ENCODE measurements around the gene DEFB131B. TPM values are rescaled to one million over a fixed set of nuclear protein-coding genes. Genes with fewer than 3 reads are reported as not detected.
"Not testable (repeated sequence)": the region's sequence is repeated elsewhere in the genome, so short reads cannot be mapped to it uniquely, and the experiment has no call there.

DEFB131B gene
- total RNA-seq = not detected

GRCh38 chr11:71878059-71878458 is at the start of gene DEFB131B:
Gene DEFB131B (plus strand): TSS chr11:71878453. CDS start chr11:71878453, 0 bp downstream.
- not testable (repeated sequence) for ATAC-seq (ENCODE audit: insufficient number of reproducible peaks, low FRiP score, low read depth); H3K36me3 ChIP-seq; H3K27ac ChIP-seq

GRCh38 chr11:71829247-71829646 is 49.0 kb upstream of the DEFB131B start:
- not testable (repeated sequence) for H3K27ac ChIP-seq; H3K4me1 ChIP-seq (ENCODE audit: control insufficient read depth in 1 of 2, low read depth in 2 of 2); ATAC-seq (ENCODE audit: insufficient number of reproducible peaks, low FRiP score, low read depth); H3K4me3 ChIP-seq; H3K27me3 ChIP-seq (replicated peaks; ENCODE audit: insufficient read depth); DNase-seq (ENCODE audit: low spot score); H3K9me3 ChIP-seq; H3K36me3 ChIP-seq

More at GRCh38 chr11:71878059-71878458, at the start of gene DEFB131B:
- H3K9me3 ChIP-seq; DNase-seq (ENCODE audit: low spot score); H3K27me3 ChIP-seq (replicated peaks; ENCODE audit: insufficient read depth); H3K4me3 ChIP-seq; H3K4me1 ChIP-seq (ENCODE audit: control insufficient read depth in 1 of 2, low read depth in 2 of 2): not testable (repeated sequence)

GRCh38 chr11:71829686-71830085 is 48.6 kb upstream of the DEFB131B start:
- H3K9me3 ChIP-seq; H3K27me3 ChIP-seq (replicated peaks; ENCODE audit: insufficient read depth); DNase-seq (ENCODE audit: low spot score); ATAC-seq (ENCODE audit: insufficient number of reproducible peaks, low FRiP score, low read depth); H3K4me1 ChIP-seq (ENCODE audit: control insufficient read depth in 1 of 2, low read depth in 2 of 2); H3K4me3 ChIP-seq; H3K36me3 ChIP-seq; H3K27ac ChIP-seq: not testable (repeated sequence)

- not testable (repeated sequence) for DNase-seq (ENCODE audit: low spot score); H3K27me3 ChIP-seq (replicated peaks; ENCODE audit: insufficient read depth); H3K27ac ChIP-seq; H3K4me1 ChIP-seq (ENCODE audit: control insufficient read depth in 1 of 2, low read depth in 2 of 2); H3K4me3 ChIP-seq; H3K9me3 ChIP-seq; H3K36me3 ChIP-seq; ATAC-seq (ENCODE audit: insufficient number of reproducible peaks, low FRiP score, low read depth)
Measured at GRCh38 chr11:71832811-71833210, 45.4 kb upstream of the DEFB131B start, which contains the start of gene DEFB108B. Gene DEFB108B (plus strand): TSS chr11:71833200. CDS start chr11:71833200, 0 bp downstream.

- not testable (repeated sequence) for DNase-seq (ENCODE audit: low spot score); H3K4me3 ChIP-seq; H3K9me3 ChIP-seq; ATAC-seq (ENCODE audit: insufficient number of reproducible peaks, low FRiP score, low read depth); H3K27ac ChIP-seq; H3K27me3 ChIP-seq (replicated peaks; ENCODE audit: insufficient read depth); H3K36me3 ChIP-seq; H3K4me1 ChIP-seq (ENCODE audit: control insufficient read depth in 1 of 2, low read depth in 2 of 2)
Measured at GRCh38 chr11:71842720-71843119, 35.5 kb upstream of the DEFB131B start.

GRCh38 chr11:71843355-71843754 is 34.9 kb upstream of the DEFB131B start:
- not testable (repeated sequence) for ATAC-seq (ENCODE audit: insufficient number of reproducible peaks, low FRiP score, low read depth); H3K4me1 ChIP-seq (ENCODE audit: control insufficient read depth in 1 of 2, low read depth in 2 of 2); H3K9me3 ChIP-seq; DNase-seq (ENCODE audit: low spot score); H3K36me3 ChIP-seq; H3K27me3 ChIP-seq (replicated peaks; ENCODE audit: insufficient read depth); H3K27ac ChIP-seq; H3K4me3 ChIP-seq

GRCh38 chr11:71843858-71844257 is 34.4 kb upstream of the DEFB131B start:
- H3K27me3 ChIP-seq (replicated peaks; ENCODE audit: insufficient read depth) = no peaks in the 10 kb centered on the region
- H3K36me3 ChIP-seq = no peaks in the 10 kb centered on the region
- H3K4me3 ChIP-seq = no peak overlapping the region
- DNase-seq (ENCODE audit: low spot score) = no peak
- no peaks in the 10 kb centered on the region for H3K9me3 ChIP-seq
- H3K4me1 ChIP-seq (ENCODE audit: control insufficient read depth in 1 of 2, low read depth in 2 of 2) = no peaks in the 10 kb centered on the region
- no peak for ATAC-seq (ENCODE audit: insufficient number of reproducible peaks, low FRiP score, low read depth)
- no peak overlapping the region for H3K27ac ChIP-seq
- no peak for TF ChIP-seq CTCF (IDR thresholded peaks at IDR 0.05)

GRCh38 chr11:71853895-71854294 is 24.4 kb upstream of the DEFB131B start:
- DNase-seq (ENCODE audit: low spot score); ATAC-seq (ENCODE audit: insufficient number of reproducible peaks, low FRiP score, low read depth); H3K4me1 ChIP-seq (ENCODE audit: control insufficient read depth in 1 of 2, low read depth in 2 of 2); H3K9me3 ChIP-seq; H3K4me3 ChIP-seq; H3K27me3 ChIP-seq (replicated peaks; ENCODE audit: insufficient read depth); H3K27ac ChIP-seq; H3K36me3 ChIP-seq: not testable (repeated sequence)

GRCh38 chr11:71855880-71856279 is 22.4 kb upstream of the DEFB131B start:
- H3K36me3 ChIP-seq; DNase-seq (ENCODE audit: low spot score); H3K4me1 ChIP-seq (ENCODE audit: control insufficient read depth in 1 of 2, low read depth in 2 of 2); H3K9me3 ChIP-seq; H3K27ac ChIP-seq; ATAC-seq (ENCODE audit: insufficient number of reproducible peaks, low FRiP score, low read depth); H3K4me3 ChIP-seq; H3K27me3 ChIP-seq (replicated peaks; ENCODE audit: insufficient read depth): not testable (repeated sequence)

- H3K27me3 ChIP-seq (replicated peaks; ENCODE audit: insufficient read depth); H3K4me3 ChIP-seq; DNase-seq (ENCODE audit: low spot score); ATAC-seq (ENCODE audit: insufficient number of reproducible peaks, low FRiP score, low read depth); H3K9me3 ChIP-seq; H3K4me1 ChIP-seq (ENCODE audit: control insufficient read depth in 1 of 2, low read depth in 2 of 2); H3K36me3 ChIP-seq; H3K27ac ChIP-seq: not testable (repeated sequence)
Measured at GRCh38 chr11:71860835-71861234, 17.4 kb upstream of the DEFB131B start.

- not testable (repeated sequence) for H3K27ac ChIP-seq; H3K9me3 ChIP-seq; H3K4me3 ChIP-seq; H3K4me1 ChIP-seq (ENCODE audit: control insufficient read depth in 1 of 2, low read depth in 2 of 2); H3K27me3 ChIP-seq (replicated peaks; ENCODE audit: insufficient read depth); ATAC-seq (ENCODE audit: insufficient number of reproducible peaks, low FRiP score, low read depth); DNase-seq (ENCODE audit: low spot score); H3K36me3 ChIP-seq
Measured at GRCh38 chr11:71863978-71864627, 14.2 kb upstream of the DEFB131B start.

- not testable (repeated sequence) for H3K36me3 ChIP-seq; H3K27ac ChIP-seq; ATAC-seq (ENCODE audit: insufficient number of reproducible peaks, low FRiP score, low read depth); DNase-seq (ENCODE audit: low spot score); H3K4me1 ChIP-seq (ENCODE audit: control insufficient read depth in 1 of 2, low read depth in 2 of 2); H3K4me3 ChIP-seq; H3K27me3 ChIP-seq (replicated peaks; ENCODE audit: insufficient read depth); H3K9me3 ChIP-seq
Measured at GRCh38 chr11:71867209-71867608, 11.0 kb upstream of the DEFB131B start.

All from thoracic aorta (tissue), 2 donors.